Stomach smooth muscle (tissue), 2 donors: ENCODE measurements around the gene ADAM23.

ENCODE experiments used
- H3K27ac ChIP-seq: one replicate; pipeline ENCODE4 v1.7.0; 2013; ENCODE audit warnings: mild to moderate bottlenecking, low read length, inconsistent platforms
- H3K27me3 ChIP-seq, 2 donors: one replicate each; pipeline ENCODE4 v1.7.0; 2013; ENCODE audit warnings: low read length in 2 of 2; ENCODE audit not compliant: insufficient read depth in 2 of 2, control insufficient read depth in 1 of 2
- H3K36me3 ChIP-seq, 2 donors: one replicate each; pipeline ENCODE4 v1.7.0; 2013; ENCODE audit warnings: low read length in 2 of 2; ENCODE audit not compliant: control insufficient read depth in 2 of 2, insufficient read depth in 2 of 2
- H3K4me1 ChIP-seq: one replicate; pipeline ENCODE4 v1.7.0; 2013; ENCODE audit warnings: low read length; ENCODE audit not compliant: control insufficient read depth, insufficient read depth
- H3K4me3 ChIP-seq, 2 donors: one replicate each; pipeline ENCODE4 v1.7.0; 2013; ENCODE audit warnings: low read length in 2 of 2
- H3K9ac ChIP-seq, 2 donors: one replicate each; pipeline ENCODE4 v1.7.0; 2013; ENCODE audit warnings: low read length in 2 of 2, mild to moderate bottlenecking in 1 of 2
- H3K9me3 ChIP-seq, 2 donors: one replicate each; pipeline ENCODE4 v1.7.0; 2013; ENCODE audit warnings: low read length in 2 of 2; ENCODE audit not compliant: control insufficient read depth in 2 of 2
- donor health status: healthy.
- donor health status: Pancreatic carcinoma.

The ADAM23 gene

DNA sequence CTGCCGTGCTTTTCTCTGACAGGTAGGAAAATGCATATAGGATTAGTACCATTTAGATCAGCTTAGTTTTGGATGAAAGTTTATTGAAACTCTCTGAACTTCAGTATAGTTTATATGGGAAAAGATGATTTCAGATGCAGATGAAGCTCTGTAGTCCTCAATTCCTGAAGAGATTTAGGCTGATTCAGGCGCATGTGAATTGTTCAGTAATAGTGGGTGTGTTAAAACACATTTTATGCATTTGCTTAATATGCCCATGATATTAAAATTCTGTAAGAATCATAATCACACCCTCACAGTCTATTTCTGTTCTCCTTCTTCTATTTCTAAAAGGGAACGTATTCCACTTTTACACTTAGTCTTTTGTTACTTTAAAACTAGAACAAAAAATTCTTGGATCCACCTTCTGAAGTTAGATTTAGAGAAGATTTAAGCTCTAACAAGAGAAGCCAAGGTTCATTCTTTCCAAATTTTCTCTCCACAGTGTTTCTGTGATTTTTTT is 154.4 kb downstream of the ADAM23 start:
- Histone ChIP-seq H3K9ac (no peak overlapping the region), H3K27ac (no peak overlapping the region), H3K4me1 (no peaks in the 10 kb centered on the region), H3K27me3 (no peaks in the 10 kb centered on the region), H3K36me3 (no peaks in the 10 kb centered on the region), H3K4me3 (no peak overlapping the region), H3K9me3 (no peaks in the 10 kb centered on the region)

- no peaks in the 10 kb centered on the region for H3K4me1 ChIP-seq
- H3K9me3 ChIP-seq = no peaks in the 10 kb centered on the region
- no peak overlapping the region for H3K9ac ChIP-seq
- H3K27me3 ChIP-seq = no peaks in the 10 kb centered on the region
- H3K36me3 ChIP-seq = no peaks in the 10 kb centered on the region
- no peak overlapping the region for H3K27ac ChIP-seq
- H3K4me3 ChIP-seq = no peak overlapping the region
Observed at GRCh38 chr2:206603243-206603642, 159.9 kb downstream of the ADAM23 start.

DNA sequence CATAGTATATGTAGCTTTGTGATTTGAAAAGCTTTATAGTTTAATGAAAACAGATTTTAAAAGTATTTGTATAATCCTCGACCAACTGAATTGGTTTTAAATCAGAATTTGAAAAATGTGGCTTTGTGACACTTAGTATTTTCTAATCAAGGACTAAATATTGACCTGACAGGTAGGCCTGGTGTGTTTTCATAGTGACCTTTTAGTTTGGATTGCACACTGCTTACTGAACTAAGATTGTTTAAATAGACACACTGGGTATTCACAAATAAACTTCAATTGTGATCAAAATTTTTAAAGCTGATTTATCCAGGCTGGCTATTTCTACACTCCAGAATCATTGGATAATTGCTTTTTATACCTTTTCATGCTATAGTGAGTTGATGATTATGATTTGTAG is 167.1 kb downstream of the ADAM23 start:
- Histone ChIP-seq H3K27ac (no peak overlapping the region), H3K27me3 (no peaks in the 10 kb centered on the region), H3K4me3 (no peak overlapping the region), H3K9me3 (no peaks in the 10 kb centered on the region), H3K4me1 (no peaks in the 10 kb centered on the region), H3K36me3 (no peaks in the 10 kb centered on the region), H3K9ac (no peak overlapping the region)

- Histone ChIP-seq H3K27ac (no peak overlapping the region), H3K9ac (no peak overlapping the region), H3K4me1 (no peaks in the 10 kb centered on the region), H3K27me3 (no peaks in the 10 kb centered on the region), H3K36me3 (no peaks in the 10 kb centered on the region), H3K4me3 (no peak overlapping the region), H3K9me3 (no peaks in the 10 kb centered on the region)
Observed at GRCh38 chr2:206611191-206611590, 167.9 kb downstream of the ADAM23 start.

GRCh38 chr2:206611736-206612135 is 168.4 kb downstream of the ADAM23 start:
- Histone ChIP-seq H3K36me3 (no peaks in the 10 kb centered on the region), H3K4me1 (no peaks in the 10 kb centered on the region), H3K27ac (no peak overlapping the region)

GRCh38 chr2:206614811-206615210 is 171.5 kb downstream of the ADAM23 start:
- Histone ChIP-seq H3K4me3 (no peak overlapping the region), H3K9me3 (no peaks in the 10 kb centered on the region), H3K4me1 (no peaks in the 10 kb centered on the region), H3K27ac (no peak overlapping the region), H3K27me3 (no peaks in the 10 kb centered on the region), H3K9ac (no peak overlapping the region), H3K36me3 (no peaks in the 10 kb centered on the region)

More at GRCh38 chr2:206611736-206612135, 168.4 kb downstream of the ADAM23 start:
- no peak overlapping the region for H3K9ac ChIP-seq
- H3K4me3 ChIP-seq = no peak overlapping the region
- no peaks in the 10 kb centered on the region for H3K9me3 ChIP-seq
- no peaks in the 10 kb centered on the region for H3K27me3 ChIP-seq

GRCh38 chr2:206615417-206616089 is 172.2 kb downstream of the ADAM23 start:
- Histone ChIP-seq H3K9me3 (no peaks in the 10 kb centered on the region), H3K4me3 (no peak overlapping the region), H3K27me3 (no peaks in the 10 kb centered on the region), H3K9ac (no peak overlapping the region), H3K36me3 (no peaks in the 10 kb centered on the region), H3K27ac (no peak overlapping the region), H3K4me1 (no peaks in the 10 kb centered on the region)

DNA sequence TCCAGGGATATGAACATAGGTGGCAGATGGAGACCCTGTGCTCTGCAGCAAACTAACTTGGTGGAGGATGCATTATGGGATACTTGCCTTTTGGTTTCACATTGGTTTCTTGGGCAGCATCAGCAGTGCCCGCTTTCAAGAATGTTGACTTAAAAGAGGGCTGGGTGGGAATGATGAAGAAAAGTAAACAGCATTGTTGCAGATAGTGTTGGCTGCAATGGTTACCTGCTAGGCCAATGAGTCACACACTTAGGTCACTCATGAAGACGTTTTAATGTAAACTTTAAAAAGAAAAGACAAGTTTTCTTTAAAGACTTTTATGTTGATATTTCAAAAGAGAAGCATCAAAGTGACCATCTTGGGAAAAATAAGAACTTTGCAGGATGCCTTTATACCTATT is 172.8 kb downstream of the ADAM23 start:
- Histone ChIP-seq H3K27ac (no peak overlapping the region), H3K4me1 (no peaks in the 10 kb centered on the region), H3K36me3 (no peaks in the 10 kb centered on the region), H3K9me3 (no peaks in the 10 kb centered on the region), H3K4me3 (no peak overlapping the region), H3K9ac (no peak overlapping the region), H3K27me3 (no peaks in the 10 kb centered on the region)

DNA sequence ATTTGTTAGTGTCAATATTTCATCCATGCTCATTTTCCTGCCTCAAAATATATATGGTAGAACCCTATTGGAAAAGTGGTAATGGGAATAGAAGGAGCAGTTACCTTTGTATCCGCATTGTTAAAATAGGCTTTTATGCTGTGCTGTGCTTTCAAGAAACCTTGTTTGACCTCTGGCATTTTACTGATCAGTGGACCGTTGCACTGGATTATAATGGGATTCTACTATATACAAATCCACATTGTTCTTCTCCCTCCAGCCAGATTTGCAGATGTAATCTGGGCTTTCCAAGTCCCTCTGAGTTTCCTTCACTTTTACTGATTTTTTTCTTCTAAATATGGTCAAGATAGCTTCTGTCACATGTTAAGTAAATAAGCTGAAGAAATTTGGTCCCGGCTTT is 175.7 kb downstream of the ADAM23 start:
- Histone ChIP-seq H3K36me3 (no peaks in the 10 kb centered on the region), H3K4me1 (no peaks in the 10 kb centered on the region), H3K27me3 (no peaks in the 10 kb centered on the region), H3K4me3 (no peak overlapping the region), H3K9me3 (no peaks in the 10 kb centered on the region), H3K9ac (no peak overlapping the region), H3K27ac (no peak overlapping the region)

DNA sequence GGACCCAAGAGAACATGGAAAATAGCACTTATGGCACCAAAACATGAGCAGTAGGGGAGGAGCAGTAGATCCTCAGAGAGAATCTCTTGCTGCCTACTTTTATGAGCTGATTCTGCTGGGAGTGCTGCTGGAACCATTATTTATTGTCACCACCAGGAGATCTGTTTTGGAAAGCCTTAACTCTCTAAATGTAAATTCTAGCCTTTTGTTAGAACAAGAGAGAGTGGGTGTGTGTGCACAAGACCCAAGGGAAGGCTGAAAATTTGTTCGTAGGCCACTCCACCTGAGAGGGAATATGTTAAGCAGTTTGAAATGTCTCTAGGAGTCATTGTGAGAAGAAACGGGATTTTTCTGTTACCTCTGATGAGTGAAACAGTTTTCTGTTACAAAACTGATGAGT is 182.8 kb downstream of the ADAM23 start:
- Histone ChIP-seq H3K4me3 (no peak overlapping the region), H3K9ac (no peak overlapping the region), H3K36me3 (no peaks in the 10 kb centered on the region), H3K9me3 (no peaks in the 10 kb centered on the region), H3K4me1 (no peaks in the 10 kb centered on the region), H3K27ac (no peak overlapping the region), H3K27me3 (peaks cover 0 to 3% of the 10 kb centered on the region in 2 donors)

- Histone ChIP-seq H3K27me3 (peaks cover 0 to 3% of the 10 kb centered on the region in 2 donors), H3K4me1 (no peaks in the 10 kb centered on the region), H3K9ac (no peak overlapping the region), H3K36me3 (no peaks in the 10 kb centered on the region), H3K9me3 (no peaks in the 10 kb centered on the region), H3K4me3 (no peak overlapping the region), H3K27ac (no peak overlapping the region)
Observed at GRCh38 chr2:206627632-206628031, 184.3 kb downstream of the ADAM23 start.
